ENCODE data around the gene MEF2D. TPM values are rescaled to one million over a fixed set of nuclear protein-coding genes. Genes with fewer than 3 reads are reported as not detected.

Gene MEF2D
- total RNA-seq, 1 experiment from 2014 or later: 27.4 TPM

- no peak for DNase-seq (ENCODE audit: low spot score)
Measured at GRCh38 chr1:156489166-156489934, 11.2 kb downstream of the MEF2D start.

DNA sequence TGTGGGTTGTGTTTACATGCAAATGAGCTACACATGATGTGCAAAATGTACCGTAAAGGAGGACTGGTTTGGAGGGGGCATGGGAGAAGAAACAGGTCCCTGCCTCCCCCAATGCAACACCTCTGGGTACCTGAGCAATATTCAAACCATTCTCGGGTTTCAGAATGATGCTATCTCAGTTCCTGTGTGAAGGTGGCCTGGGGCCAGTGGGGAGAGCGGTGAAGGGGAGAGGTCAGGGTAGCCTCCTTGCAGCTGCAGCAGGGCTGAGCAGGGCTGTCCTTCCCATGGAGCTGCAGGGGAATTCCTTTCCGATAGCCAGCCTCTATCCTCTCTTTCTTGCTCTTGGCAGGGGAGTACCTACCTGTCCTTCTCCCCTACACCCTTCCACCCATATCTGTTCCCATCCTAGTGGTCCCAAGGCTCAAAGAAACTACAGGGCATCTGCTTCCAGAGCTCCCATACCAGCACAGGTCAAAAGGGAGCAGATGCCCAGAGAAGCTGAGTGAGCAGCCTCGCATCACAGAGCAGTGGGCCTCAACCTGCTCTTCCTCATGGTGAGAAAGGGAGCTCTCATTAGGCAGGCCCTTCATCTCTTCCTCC lies 11.9 kb downstream of the MEF2D start:
- no peak for DNase-seq (ENCODE audit: low spot score)

DNA sequence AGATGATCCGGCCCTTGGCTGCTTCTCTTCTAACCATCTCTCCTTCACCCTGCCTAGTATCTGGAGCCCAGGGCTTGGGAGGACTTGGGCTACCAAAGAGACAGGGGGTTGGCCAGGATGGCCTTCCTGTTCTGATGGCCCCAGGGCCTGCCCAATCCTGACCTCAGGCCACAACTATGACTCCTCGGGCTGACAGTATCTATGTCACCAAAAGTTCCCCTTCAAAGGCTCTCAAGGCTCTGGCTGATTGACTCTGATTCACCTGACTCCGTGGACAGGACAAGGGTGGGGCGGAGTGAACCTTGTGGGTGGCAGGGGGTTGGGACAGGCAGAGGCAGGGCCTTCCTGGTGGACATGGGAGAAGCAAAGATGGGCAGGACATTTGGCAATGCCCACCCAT lies 12.7 kb downstream of the MEF2D start:
- no peak for DNase-seq (ENCODE audit: low spot score)

- no peak for DNase-seq (ENCODE audit: low spot score)
Measured at GRCh38 chr1:156486421-156487344, 13.9 kb downstream of the MEF2D start.

DNA sequence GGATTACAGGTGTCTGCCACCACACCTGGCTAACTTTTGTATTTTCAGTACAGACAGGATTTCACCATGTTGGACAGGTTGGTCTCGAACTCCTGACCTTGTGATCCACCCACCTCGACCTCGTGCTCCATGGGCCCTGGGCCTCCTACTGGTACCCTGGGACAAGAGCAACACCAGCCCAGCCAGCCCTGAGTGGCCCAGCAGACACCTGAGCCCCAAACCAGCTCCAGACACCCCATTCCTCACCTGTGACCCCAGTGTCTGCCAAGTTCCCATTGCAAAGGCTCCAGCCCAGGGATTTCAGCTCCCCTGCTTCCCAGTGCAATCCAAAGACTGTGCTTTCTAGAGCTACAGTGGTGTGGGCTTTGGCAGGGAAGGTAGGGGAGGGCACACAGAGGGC lies 14.6 kb downstream of the MEF2D start:
- DNase-seq (ENCODE audit: low spot score): no peak

DNA sequence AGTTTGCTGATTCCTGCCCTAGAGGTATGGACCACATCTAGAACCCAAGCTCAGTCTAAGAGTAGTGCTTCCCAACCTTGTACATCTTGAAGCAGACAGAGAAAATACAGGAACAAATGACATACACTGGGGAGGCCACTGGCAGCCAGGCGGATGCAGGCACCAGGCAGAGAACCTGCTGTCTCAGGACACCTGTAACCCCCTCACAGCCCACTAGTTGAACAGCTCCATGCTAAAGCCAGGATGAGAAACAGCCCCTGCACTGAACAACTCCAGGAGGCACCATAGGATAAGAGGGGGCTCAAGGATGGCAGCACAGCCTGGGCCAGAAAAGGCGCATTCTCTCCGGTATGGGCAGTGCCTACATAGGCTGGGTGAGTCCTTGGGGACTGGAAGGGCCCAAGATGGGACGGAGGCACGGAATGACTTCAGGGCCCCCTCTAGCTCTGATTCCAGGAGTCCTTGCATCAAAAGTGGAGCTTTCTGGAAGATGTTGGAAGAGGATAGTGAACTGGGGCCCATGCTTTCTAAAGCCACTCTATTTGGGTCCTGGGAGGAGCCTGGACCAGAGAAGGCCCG lies 16.0 kb downstream of the MEF2D start:
- DNase-seq (ENCODE audit: low spot score): no peak

DNA sequence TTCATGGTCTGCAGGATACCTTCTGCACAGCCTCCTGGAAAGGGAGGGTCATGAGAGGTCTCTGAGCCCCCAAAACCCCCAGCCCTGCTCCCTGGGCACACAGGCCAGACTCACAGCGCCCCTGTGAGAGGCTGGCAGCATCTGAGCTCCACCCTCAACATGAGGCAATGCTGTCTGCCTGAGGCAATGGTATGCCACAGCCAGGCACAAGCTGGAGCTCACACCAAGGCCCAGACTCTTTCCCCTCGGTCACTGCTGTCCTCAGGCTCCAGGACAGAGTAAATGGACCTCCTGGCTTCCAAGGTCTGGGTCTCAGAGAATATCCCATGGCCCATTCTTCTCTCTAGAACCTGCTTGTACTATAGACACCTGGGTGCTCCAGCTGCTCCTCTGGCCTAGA lies 17.2 kb downstream of the MEF2D start:
- DNase-seq (ENCODE audit: low spot score): no peak

DNA sequence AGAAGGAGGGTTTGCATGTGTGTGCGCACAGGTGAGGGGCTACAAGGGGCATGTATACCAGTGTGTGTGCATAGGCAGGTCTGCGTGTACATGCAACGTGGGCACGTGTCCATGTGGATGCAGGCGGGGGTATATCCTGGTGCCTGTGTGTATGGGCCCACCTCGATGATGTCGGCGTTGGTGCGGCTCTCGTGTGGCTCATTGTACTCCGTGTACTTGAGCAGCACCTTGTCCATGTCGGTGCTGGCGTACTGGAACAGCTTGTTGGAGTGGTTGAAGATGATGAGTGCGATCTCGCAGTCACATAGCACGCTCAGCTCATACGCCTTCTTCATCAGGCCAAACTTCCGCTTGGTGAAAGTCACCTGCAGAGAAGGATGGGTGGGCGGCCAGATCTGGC lies 18.3 kb downstream of the MEF2D start:
- DNase-seq (ENCODE audit: low spot score): no peak

- no peak for DNase-seq (ENCODE audit: low spot score)
Measured at GRCh38 chr1:156481527-156481926, 19.0 kb downstream of the MEF2D start.

- no peak for DNase-seq (ENCODE audit: low spot score)
Measured at GRCh38 chr1:156480411-156481192, 20.0 kb downstream of the MEF2D start.

DNA sequence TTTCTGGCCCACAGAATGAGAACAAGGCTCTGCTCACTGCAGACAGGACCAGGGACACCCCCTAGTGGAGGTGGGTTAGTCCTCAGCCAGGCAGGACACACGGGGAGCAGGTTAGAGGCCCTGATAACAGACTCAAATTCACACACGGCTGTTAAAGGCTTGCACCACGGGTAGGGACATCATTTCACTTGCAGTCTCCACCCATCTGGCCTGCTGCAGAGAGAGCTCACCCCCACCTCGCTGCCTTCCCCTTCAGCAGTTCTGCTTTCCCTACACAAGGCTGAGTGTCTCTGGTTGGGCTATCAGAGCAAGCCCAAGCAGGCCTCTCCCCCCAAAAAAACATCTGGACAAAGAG lies 20.6 kb downstream of the MEF2D start:
- no peak for DNase-seq (ENCODE audit: low spot score)

- no peak for DNase-seq (ENCODE audit: low spot score)
Measured at GRCh38 chr1:156479093-156480015, 21.2 kb downstream of the MEF2D start.

- DNase-seq (ENCODE audit: low spot score): no peak
Measured at GRCh38 chr1:156478250-156478627, 22.3 kb downstream of the MEF2D start.

DNA sequence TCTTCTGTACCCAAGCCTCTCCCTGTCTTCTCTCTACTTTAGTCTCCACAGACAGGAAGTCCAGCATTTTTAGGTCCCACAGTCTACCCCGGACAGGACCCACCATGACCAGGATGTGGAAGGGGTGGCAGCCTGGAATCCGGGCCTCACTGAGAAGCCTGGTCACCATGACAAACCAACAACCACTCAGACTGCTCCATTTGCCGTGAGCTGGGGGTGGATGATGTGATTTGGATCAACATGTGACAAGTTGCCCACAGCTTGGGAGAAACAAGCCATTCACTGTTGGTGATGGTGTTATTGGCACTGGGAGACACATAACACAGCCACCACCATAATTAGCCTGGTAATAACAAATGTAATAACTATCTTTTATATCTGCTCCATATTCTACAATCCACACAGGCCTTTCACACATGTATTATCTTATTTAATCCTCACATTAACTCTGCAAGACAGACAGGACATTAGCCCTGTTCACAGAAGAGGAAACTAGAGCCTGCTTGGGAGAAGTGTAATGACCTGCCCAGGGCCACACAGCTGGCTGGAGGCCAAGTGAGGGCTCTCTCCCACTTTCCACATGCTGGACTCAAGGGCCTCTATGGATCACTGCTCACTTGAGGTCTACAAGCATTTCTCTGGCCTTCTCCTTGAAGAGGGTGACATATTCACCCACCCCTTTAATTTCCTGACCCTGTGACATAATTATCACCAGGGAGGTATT lies 22.9 kb downstream of the MEF2D start:
- no peak for DNase-seq (ENCODE audit: low spot score)

DNA sequence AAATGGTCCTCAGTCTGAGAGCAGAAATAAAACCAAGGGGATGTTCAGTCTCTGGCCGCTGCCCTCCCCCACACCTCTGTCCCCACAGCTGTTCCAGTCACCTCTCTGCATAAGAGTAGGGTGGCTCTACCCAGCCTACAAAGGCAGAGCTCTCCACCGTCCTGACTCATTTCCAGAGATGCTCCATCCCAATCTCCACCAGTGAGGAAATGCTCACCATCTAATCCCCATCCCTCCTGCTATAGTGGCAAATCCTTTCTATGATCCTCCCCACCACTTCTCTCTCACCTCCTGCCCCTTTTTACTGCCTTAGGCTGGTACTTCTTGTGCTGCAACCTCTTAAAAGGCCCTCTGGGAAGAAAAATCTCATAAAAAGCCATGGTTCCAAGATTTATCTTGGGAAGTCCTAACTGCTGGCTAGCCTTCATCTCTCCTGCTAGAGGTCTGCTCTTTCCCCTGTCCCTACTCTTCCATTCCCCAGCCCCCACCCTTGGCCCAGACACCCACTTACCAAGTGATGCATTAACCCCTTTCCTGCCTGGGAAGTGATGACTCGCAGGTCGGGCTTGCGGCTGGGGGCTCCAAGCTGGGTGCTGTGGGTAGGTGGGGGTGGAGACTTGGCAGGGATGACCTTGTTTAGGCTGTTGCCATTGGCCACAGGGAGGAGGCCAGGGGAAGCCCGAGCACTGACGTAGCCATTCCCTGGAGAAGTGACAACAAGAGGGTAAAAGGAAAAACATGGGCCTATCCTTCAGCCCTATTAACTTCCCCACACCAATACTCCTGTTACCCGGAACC lies 23.9 kb downstream of the MEF2D start:
- DNase-seq (ENCODE audit: low spot score): no peak

DNA sequence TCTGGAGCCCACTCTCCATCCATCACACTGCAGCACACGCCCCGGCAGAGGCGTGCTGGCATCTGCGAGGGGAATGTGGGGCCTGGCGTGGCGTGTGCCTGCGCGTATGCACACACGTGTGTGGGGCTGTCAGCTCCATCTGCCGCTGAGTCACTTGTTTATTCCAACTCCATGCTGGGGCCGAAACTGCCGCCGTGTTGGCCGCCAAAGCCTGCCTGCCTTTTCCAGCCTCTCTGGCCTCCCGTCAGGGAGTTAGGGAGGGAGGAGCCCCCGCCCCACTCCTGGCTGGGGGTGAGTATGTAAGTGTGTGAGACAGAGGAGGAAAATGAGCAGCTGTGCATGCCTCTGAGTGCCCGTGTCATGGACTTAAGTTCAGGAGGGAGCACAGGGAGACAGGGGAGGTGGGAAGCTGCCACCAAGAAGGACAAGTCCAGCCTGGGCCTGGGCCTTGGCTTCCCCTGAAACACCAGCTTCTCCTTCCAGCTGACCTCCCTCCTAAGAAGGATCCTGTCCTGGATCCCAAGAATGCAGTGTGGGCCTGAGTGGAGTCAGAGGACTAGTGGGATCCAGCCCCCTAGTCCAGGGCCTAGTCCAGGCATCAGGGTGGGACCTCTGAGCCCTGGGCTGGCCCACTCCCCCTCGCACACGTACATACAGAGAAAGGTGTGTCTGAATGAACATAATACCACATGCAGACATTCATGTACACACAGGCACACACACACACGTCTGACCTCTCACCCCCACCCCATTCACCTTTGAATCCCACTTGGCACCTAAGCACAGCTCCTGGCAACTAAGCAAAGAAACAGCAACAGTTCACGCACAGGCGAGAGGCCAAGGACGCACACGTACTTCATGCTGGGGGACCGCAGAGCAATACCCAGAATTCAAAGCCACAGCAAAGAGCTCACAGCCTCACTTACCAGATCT lies 24.7 kb downstream of the MEF2D start:
- no peak for DNase-seq (ENCODE audit: low spot score)

DNA sequence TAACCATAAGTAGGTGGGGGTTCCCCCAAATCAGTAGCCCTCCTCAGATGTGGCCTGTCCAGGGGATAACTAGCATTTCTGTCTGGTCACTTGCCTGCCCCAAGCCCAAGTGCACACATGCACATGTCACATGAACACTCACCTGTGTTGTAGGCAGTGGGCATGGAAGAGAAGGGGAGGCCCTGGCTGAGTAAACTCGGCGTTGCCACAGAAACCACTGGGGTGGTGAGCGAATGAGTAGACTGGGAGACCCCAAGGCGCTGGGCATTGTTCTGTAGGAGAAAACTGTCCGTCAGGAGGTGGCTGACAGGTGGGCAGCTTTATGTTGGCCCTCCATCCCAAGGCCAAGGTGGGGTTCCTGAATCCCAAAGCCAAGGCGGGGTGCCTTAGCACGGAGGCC lies 25.6 kb downstream of the MEF2D start:
- DNase-seq (ENCODE audit: low spot score): no peak

Data from HT-29 (cell line).